ENCODE data around the gene FOXP1.

DNA sequence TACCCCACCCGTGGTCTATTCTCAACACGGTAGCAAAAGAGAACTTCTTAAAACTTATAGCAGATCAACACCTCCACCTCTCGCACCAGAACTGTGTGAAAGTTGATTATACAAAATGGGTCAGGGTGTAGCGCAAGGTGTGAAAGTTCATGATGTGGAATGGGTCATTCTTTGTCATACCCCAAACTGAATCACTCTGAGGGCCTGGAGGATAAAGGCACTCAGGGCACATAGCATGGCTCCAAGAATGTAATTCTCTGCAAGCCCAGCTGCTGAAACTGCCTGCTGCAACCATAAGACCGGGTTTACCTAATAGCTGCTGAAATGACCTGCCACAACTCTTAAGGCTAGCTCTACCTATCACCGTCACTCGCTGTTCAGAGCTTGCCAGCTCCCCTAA is 70.0 kb downstream of the FOXP1 start:
- TF ChIP-seq, protein P1, sequence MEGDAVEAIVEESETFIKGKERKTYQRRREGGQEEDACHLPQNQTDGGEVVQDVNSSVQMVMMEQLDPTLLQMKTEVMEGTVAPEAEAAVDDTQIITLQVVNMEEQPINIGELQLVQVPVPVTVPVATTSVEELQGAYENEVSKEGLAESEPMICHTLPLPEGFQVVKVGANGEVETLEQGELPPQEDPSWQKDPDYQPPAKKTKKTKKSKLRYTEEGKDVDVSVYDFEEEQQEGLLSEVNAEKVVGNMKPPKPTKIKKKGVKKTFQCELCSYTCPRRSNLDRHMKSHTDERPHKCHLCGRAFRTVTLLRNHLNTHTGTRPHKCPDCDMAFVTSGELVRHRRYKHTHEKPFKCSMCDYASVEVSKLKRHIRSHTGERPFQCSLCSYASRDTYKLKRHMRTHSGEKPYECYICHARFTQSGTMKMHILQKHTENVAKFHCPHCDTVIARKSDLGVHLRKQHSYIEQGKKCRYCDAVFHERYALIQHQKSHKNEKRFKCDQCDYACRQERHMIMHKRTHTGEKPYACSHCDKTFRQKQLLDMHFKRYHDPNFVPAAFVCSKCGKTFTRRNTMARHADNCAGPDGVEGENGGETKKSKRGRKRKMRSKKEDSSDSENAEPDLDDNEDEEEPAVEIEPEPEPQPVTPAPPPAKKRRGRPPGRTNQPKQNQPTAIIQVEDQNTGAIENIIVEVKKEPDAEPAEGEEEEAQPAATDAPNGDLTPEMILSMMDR (IDR thresholded peaks at IDR 0.05) = no peak
- TF ChIP-seq POLR2A (IDR thresholded peaks at IDR 0.05) (no peak), POLR2AphosphoS5 (IDR thresholded peaks at IDR 0.05) (no peak)
